HG03521 (cell line): ENCODE measurements around the gene COL15A1.

Experiments
- ATAC-seq: cut with Tn5 transposase; IDR thresholded peaks from one replicate; pipeline ENCODE4 v1.9.1; 2021; ENCODE audit warnings: mild to moderate bottlenecking, moderate library complexity; ENCODE audit not compliant: unreplicated experiment

COL15A1 gene

DNA sequence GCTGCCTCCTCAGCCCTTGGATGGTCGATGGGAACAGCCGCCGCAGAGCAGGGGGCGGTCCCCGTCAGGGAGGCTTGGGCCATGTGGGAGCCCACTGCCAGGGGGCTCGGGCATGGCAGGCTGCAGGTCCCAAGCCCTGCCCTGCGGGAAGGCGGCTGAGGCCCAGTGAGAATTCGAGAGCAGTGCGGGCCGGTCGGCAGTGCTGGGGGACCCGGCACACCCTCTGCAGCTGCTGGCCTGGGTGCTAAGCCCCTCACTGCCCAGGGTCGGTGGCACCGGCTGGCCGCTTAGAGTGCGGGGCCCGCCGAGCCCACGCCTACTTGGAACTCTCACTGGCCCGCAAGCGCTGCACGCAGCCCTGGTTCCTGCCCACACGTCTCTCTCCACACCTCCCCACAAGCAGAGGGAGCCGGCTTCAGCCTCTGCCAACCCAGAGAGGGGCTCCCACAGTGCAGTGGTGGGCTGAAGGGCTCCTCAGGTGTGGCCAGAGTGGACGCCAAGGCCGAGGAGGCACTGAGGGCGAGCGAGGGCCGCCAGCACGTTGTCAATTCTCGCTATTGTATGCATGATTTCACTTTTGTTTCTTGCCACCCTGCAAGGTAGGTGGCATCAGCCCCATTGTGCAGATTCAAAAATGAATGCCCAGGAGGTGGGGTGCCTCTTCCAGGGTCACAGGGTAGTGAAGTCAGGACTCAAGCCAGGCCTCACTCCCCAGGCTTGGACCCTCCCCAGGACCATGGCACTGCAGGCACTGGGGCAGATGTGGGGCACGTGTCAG lies 48.6 kb downstream of the COL15A1 start:
- no peak for ATAC-seq

- no peak for ATAC-seq
Measured at GRCh38 chr9:98992885-98993569, 49.3 kb downstream of the COL15A1 start.

GRCh38 chr9:98993570-98993945 lies 49.9 kb downstream of the COL15A1 start:
- ATAC-seq: no peak

- ATAC-seq: no peak
Measured at GRCh38 chr9:98994172-98995058, 50.7 kb downstream of the COL15A1 start.

DNA sequence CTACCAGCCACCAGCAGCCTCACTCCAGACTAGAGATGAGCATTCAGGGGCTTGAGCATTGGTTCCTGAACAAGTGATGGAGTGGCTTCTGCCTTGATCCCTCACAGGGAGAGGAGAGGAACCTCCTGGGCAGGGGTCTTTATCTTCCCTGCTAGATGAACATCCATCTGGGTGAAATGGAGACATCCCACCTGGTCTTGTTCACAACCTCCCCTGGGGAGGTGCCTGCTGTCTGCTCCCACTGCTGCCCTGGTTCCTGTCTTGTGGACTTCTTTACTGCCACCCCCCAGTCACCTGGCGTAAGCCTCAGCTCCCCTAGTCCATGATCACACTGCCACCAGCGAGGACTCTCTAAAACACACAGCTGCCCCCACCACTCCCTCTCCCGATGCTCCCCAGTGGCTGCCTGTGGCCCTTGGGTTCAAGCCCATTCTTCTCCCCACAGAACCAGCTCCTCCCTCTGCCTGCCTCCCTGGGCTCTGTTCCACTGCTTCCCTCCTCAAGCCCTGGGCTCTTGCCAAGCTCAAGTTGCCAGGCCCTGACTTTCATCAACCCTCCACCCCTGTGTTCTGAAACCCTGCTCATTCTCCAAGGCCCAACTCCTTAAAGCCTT lies 51.5 kb downstream of the COL15A1 start:
- ATAC-seq: no peak

DNA sequence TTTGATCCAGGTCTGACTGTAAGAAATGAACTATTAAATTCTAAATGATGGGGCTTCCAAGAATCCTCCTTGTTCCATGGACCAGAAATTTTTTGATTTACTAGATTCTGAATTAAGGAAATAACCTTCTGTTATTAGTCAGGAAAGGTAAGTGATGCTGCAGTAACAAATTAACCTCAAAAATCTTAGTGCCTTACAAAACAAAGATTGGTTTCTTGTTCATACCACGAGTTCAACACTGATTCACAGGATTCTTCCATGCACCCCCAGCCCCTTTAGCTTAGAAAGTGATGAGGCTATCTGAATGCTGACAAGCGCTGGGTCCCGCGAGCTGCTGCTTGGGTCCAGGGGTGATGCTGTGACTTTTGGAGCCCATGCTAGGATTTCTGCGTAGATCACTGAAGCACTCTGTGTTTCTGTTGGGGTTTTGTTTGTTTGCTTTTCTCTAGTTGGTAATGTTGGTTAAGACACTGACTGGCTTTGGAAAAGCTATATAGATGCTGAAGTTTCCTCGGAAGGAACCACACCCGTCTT lies 52.3 kb downstream of the COL15A1 start:
- ATAC-seq: no peak

DNA sequence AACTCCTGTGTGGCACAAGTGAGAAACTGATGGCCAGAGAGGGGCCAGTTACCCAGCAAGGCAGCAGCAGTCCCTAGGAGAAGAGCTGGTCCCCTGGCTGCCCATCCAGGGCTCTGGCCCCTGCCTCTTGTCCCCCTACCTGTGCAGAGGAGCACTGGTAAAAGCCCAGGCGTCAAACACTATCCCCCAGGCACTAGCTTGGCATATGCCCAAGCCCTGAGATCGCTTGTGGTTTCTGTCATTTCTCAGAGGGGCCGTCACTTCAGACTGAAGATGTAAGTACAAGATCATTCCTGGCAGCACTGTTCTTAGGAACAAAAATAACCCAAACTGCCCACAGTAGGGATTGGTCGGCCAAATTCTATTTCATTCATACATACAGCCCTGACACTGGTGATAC lies 53.9 kb downstream of the COL15A1 start:
- ATAC-seq: no peak

- no peak for ATAC-seq
Measured at GRCh38 chr9:98998441-98999151, 54.9 kb downstream of the COL15A1 start.

- no peak for ATAC-seq
Measured at GRCh38 chr9:98999152-98999525, 55.4 kb downstream of the COL15A1 start.

- ATAC-seq: no peak
Measured at GRCh38 chr9:99000476-99001395, 57.0 kb downstream of the COL15A1 start.

DNA sequence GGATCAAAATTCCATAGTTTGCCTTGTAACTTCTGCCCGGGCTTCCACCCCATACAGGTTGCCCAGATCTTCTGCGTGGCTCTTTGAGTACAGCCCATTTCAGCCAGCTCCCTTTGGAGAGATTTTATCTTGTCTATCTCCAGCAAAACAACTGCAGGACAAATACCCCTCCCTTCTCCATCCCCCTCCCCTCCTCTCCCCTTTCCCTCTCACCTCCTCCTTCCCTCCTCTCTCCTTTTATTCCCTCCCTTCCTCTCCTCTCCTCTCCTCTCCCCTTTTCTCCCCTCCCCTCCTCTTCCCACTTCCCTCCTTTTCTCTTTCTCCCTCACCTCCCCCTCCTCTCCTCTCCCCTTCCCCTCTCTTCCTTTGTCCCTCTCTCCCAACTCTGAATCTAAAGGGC lies 58.2 kb downstream of the COL15A1 start:
- ATAC-seq: no peak

DNA sequence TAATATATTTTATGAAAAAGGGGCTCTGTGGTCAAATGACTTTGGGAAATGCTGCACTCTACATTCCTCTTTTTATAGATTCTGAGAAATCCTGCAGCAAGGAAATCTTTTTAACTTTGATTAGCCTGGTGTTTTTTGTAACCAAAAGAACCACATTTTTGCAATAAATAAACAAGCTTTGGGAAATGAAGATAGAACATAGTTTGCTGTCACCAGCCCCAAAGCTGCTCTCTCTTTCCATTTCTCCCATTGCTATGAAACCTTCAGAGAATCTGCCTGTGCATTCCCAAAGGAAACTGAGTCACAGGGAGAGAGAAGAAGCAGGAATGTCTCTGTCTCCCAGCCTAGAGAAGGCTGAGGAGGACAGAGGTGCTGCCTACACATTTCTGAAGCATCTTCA lies 59.0 kb downstream of the COL15A1 start:
- ATAC-seq: no peak

GRCh38 chr9:99003308-99003707 lies 59.6 kb downstream of the COL15A1 start:
- no peak for ATAC-seq

DNA sequence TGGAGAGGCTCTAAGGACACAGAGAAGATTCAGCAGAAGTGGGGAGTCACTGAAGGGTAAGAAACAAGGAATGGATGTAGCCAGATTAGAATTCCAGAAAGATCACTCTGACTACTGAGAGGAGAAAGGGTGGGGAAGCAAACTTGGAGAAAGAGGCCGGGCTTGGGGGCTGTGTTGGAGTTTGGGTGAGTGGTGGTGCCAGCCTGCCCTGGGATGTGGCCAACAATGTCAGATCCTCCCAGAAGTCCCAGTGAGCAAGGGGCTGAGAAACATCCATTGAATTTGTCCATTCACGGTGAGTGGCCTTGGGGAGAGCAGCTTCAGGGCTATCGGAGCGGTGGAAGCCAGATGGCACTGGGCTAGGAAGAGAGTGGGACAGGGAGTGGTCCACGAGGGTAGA lies 60.4 kb downstream of the COL15A1 start:
- ATAC-seq: no peak

- ATAC-seq: no peak
Measured at GRCh38 chr9:99004717-99005460, 61.2 kb downstream of the COL15A1 start.

DNA sequence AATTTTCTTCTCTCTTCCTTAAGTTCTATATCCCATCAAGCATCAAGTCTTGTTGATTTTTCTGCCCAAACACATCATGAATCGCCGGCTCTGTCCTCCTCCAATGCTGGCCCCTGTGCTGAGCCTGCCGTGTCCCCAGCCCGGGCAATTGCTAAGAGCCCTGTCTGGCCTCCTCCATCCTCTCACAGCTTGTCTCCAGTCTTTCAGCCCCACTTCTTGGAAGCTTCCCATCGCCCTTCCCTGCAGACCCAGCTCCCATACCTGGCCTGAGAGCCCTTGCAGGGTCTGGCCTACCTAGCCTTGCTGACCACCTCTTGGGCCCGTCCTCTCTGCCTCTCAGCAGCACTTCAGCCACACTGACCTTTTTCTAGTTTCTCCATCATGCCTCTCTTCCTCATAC lies 61.9 kb downstream of the COL15A1 start:
- ATAC-seq: no peak

- ATAC-seq: no peak
Measured at GRCh38 chr9:99006511-99006910, 62.8 kb downstream of the COL15A1 start.

DNA sequence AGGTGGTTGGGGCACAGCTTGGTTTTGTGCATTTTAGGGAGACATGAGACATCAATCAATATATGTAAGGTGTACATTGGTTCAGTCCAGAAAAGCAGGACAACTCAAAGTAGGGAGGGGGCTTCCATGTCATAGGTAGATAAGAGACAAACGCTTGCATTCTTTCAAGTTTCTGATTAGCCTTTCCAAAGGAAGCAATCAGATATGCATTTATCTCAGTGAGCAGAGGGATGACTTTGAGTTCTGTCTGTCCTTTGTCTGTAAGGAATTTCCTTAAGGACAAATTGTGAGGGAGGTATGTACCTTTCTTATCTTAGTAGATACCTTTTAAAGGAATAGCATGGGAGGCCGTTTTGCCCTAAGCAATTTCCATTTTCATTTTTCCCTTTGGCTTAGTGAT lies 63.3 kb downstream of the COL15A1 start:
- ATAC-seq: no peak

- no peak for ATAC-seq
Measured at GRCh38 chr9:99008203-99008602, 64.5 kb downstream of the COL15A1 start.
